Aorta (tissue), 5 donors: ENCODE data around the gene AP1S2. TPM values are rescaled to one million over a fixed set of nuclear protein-coding genes. Genes with fewer than 3 reads are reported as not detected.

Source experiments
- ATAC-seq: fragments of 200-7000 bp; cut with Tn5 transposase; one replicate; pipeline ENCODE4 v1.9.1; 2022; ENCODE audit warnings: moderate library complexity; ENCODE audit not compliant: low FRiP score
- DNase-seq, 2 donors: peaks; one replicate each; pipeline ENCODE4 v3.0.0-alpha.2; 2020
- H3K27ac ChIP-seq, 2 donors: one replicate each; pipeline ENCODE4 v1.5.1; 2013; ENCODE audit warnings: low read length in 2 of 2, mild to moderate bottlenecking in 2 of 2, moderate library complexity in 2 of 2, control low read depth in 1 of 2, inconsistent platforms in 1 of 2, low read depth in 1 of 2
- H3K27me3 ChIP-seq, 2 donors: one replicate each; pipeline ENCODE4 v1.6.1; 2013; ENCODE audit warnings: control low read depth in 1 of 2, low read length in 1 of 2, mild to moderate bottlenecking in 1 of 2, moderate library complexity in 1 of 2; ENCODE audit not compliant: insufficient read depth in 2 of 2, control insufficient read depth in 1 of 2
- H3K36me3 ChIP-seq, 2 donors: one replicate each; pipeline ENCODE4 v1.6.1; 2013; ENCODE audit warnings: control low read depth in 1 of 2, low read length in 1 of 2, mild to moderate bottlenecking in 1 of 2; ENCODE audit not compliant: insufficient read depth in 2 of 2, control insufficient read depth in 1 of 2
- H3K4me1 ChIP-seq, 2 donors: one replicate each; pipeline ENCODE4 v1.6.1; 2013; ENCODE audit warnings: low read length in 2 of 2, control low read depth in 1 of 2, mild to moderate bottlenecking in 1 of 2, moderate library complexity in 1 of 2; ENCODE audit not compliant: insufficient read depth in 2 of 2, control insufficient read depth in 1 of 2
- H3K4me3 ChIP-seq, 2 donors: one replicate each; pipeline ENCODE4 v1.5.1; 2013; ENCODE audit warnings: low read length in 2 of 2, control low read depth in 1 of 2, mild to moderate bottlenecking in 1 of 2
- H3K9me3 ChIP-seq: one replicate; pipeline ENCODE4 v1.6.1; 2013; ENCODE audit warnings: mild to moderate bottlenecking, low read length; ENCODE audit not compliant: control insufficient read depth
- WGBS, 2 donors: extraction: QIAGEN DNeasy Blood & Tissue Kit; methylation state at CpG; one replicate each; pipeline ENCODE4 v1.1.7; 2013; 5-methylcytosine and 5-hydroxymethylcytosine counted together
- intact Hi-C, 2 donors: fragments of 100-400 bp; cut with DNase I; formaldehyde crosslinking; loops; one replicate each; pipeline versions ENCODE4 v1.14.2 to v1.15.0; 2022
- long read RNA-seq, 2 donors: library from polyadenylated mRNA; unstranded; transcript quantifications; one replicate each; pipeline ENCODE4 v2.0.0, GENCODE V29; 2020 to 2021
- polyA plus RNA-seq, 2 donors: library from polyadenylated mRNA; stranded (reverse); fragments of 200-250 nt; gene quantifications; one replicate each; pipeline ENCODE4 v1.2.3, GENCODE V29; 2013
- total RNA-seq, 2 donors: library from RNA; stranded (reverse); fragmentation: NEBNext Ultra II Directional; extraction: Animal tissue kit (Norgen Biotek cat#: 25700); gene quantifications; one replicate each; pipeline ENCODE4 v1.2.1, GENCODE V29; 2021
- donor health status: healthy with polysubstance abuse.
- donor health status: Bipolar disorder and iron deficiency.
- donor health status: DM: no; HTN: no; CAD: no.
- donor health status: DM: no; HTN: no; CAD: no.
- donor health status: DM: yes; HTN: yes; CAD: no.

The AP1S2 gene
- total RNA-seq: 10 to 100 TPM; 49.1 to 55.9 TPM
- 10 to 100 TPM; 31.6 to 60.0 TPM for polyA plus RNA-seq
- long read RNA-seq, donor 1, transcript AP1S2-201 (5 exons, 2,237 nt): major isoform, 187 of 213 reads
- long read RNA-seq, donor 1, partial matches to known transcripts: 14 of 213 reads
- long read RNA-seq, donor 1, other reads (novel, unspliced or antisense): 12 of 213 reads
- long read RNA-seq, donor 2, transcript AP1S2-201 (5 exons, 2,237 nt): major isoform, 31 of 39 reads
- long read RNA-seq, donor 2, partial matches to known transcripts: 3 of 39 reads
- long read RNA-seq, donor 2, other reads (novel, unspliced or antisense): 5 of 39 reads

DNA sequence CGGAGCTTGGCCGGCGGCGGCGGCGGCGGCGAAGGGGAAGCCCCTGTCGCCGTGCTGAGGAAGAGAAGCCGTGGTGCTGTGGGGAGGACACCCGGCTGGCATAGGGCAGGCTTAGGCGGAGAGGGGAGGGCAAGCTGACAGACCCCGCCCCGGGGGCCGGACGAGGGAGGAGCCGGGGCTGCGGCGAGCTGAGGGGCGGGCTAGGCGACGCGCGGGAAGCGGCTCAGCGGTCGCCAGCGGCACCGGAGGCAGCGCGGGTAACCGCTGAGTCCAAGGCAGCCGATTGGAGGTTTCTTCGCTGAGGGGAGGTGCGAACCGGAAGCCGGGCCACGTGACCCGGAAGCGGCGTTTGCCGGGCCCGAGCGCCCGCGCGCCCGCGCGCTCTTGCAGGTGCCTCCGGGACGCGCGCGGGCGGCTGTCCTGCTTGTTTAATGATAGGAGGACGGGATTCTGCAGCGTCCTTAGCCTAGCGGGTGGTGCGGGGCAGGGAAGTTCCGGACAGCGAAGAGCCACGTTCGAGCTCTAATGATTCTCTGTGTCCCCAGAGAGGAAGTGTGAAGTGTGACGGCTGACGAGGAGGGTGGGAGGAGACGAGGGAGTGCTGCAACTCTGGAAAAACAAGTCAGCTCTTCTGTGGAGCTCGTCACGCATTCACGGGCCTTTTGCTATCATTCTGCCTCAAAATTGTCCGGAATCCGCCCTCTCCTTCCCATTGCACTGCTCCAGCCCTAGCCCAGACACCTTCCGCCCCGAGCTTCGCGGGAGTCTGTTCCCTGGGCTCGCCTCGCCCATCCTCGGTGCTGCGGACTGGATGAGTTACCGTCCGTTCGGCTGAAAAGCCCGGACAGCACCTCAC, at the start of gene AP1S2:
Gene AP1S2, minus strand, starts transcription at position 102 of the 856 bp plus-strand sequence. CDS start 2,289 bp downstream, outside the sequence.
- ATAC-seq (peak; percentile 97), DNase-seq (peak; percentile 98)
- Histone ChIP-seq H3K27ac (peak within 1 kb of the TSS; percentile 7 to 96), H3K9me3 (no peaks in the 10 kb centered on the region), H3K4me3 (peak within 1 kb of the TSS; percentile 62 to 98), H3K4me1 (no peaks in the 10 kb centered on the region), H3K36me3 (no peaks in the 10 kb centered on the region), H3K27me3 (no peaks in the 10 kb centered on the region)
- 0% methylated on average over 74 to 85 of the region's 85 CpGs for WGBS, 2 donors
- intact Hi-C loops: loop anchor here (2.0 to 10.0 kb wide), 3 partner anchors 63 to 180 kb away; partner anchors contain the start of gene ZRSR2 (in 1 of the 2)

GRCh38 chrX:15903186-15903681, 48.6 kb upstream of the AP1S2 start:
- Histone ChIP-seq H3K36me3 (no peaks in the 10 kb centered on the region), H3K4me1 (no peaks in the 10 kb centered on the region), H3K27me3 (no peaks in the 10 kb centered on the region), H3K4me3 (no peak overlapping the region), H3K27ac (no peak overlapping the region), H3K9me3 (no peaks in the 10 kb centered on the region)
- 77 to 80% methylated on average over 5 of the region's 5 CpGs for WGBS, 2 donors
- intact Hi-C loops: no loop called here
- ATAC-seq: no peak
- DNase-seq: no peak

- no peak for DNase-seq
- H3K27me3 ChIP-seq: no peaks in the 10 kb centered on the region
- H3K4me3 ChIP-seq: no peak overlapping the region
- WGBS, 2 donors: 78 to 79% methylated on average over 4 of the region's 4 CpGs
- H3K36me3 ChIP-seq: no peaks in the 10 kb centered on the region
- no peak for ATAC-seq
- H3K9me3 ChIP-seq: no peaks in the 10 kb centered on the region
- no peak overlapping the region for H3K27ac ChIP-seq
- intact Hi-C loops: no loop called here
- H3K4me1 ChIP-seq: no peaks in the 10 kb centered on the region
Observed at GRCh38 chrX:15895334-15895733, 40.7 kb upstream of the AP1S2 start.

GRCh38 chrX:15894724-15895123, 40.1 kb upstream of the AP1S2 start:
- WGBS, 2 donors: 59 to 60% methylated on average over 3 of the region's 3 CpGs
- Histone ChIP-seq H3K36me3 (no peaks in the 10 kb centered on the region), H3K4me1 (no peaks in the 10 kb centered on the region), H3K9me3 (no peaks in the 10 kb centered on the region), H3K27me3 (no peaks in the 10 kb centered on the region), H3K27ac (no peak overlapping the region), H3K4me3 (no peak overlapping the region)
- intact Hi-C loops: no loop called here
- DNase-seq (no peak), ATAC-seq (no peak)

- Histone ChIP-seq H3K4me3 (no peak overlapping the region), H3K27ac (no peak overlapping the region), H3K4me1 (no peaks in the 10 kb centered on the region), H3K27me3 (no peaks in the 10 kb centered on the region), H3K36me3 (no peaks in the 10 kb centered on the region), H3K9me3 (no peaks in the 10 kb centered on the region)
- no peak for DNase-seq
- no peak for ATAC-seq
- 94 to 96% methylated on average over 2 of the region's 2 CpGs for WGBS, 2 donors
- intact Hi-C loops: no loop called here
Observed at GRCh38 chrX:15890463-15890862, 35.9 kb upstream of the AP1S2 start.

GRCh38 chrX:15888062-15888461, 33.4 kb upstream of the AP1S2 start:
- intact Hi-C loops: no loop called here
- Histone ChIP-seq H3K4me1 (no peaks in the 10 kb centered on the region), H3K27me3 (no peaks in the 10 kb centered on the region), H3K36me3 (no peaks in the 10 kb centered on the region), H3K4me3 (no peak overlapping the region), H3K9me3 (no peaks in the 10 kb centered on the region), H3K27ac (no peak overlapping the region)
- 52 to 62% methylated on average over 5 of the region's 5 CpGs for WGBS, 2 donors
- DNase-seq (no peak), ATAC-seq (no peak)

GRCh38 chrX:15883540-15883863, 28.9 kb upstream of the AP1S2 start:
- no peaks in the 10 kb centered on the region for H3K27me3 ChIP-seq
- H3K9me3 ChIP-seq: no peaks in the 10 kb centered on the region
- H3K4me1 ChIP-seq: no peaks in the 10 kb centered on the region
- DNase-seq: no peak
- no peaks in the 10 kb centered on the region for H3K36me3 ChIP-seq
- no peak overlapping the region for H3K4me3 ChIP-seq
- no peak for ATAC-seq
- H3K27ac ChIP-seq: no peak overlapping the region
- 95 to 100% methylated on average over 3 of the region's 3 CpGs for WGBS, 2 donors
- intact Hi-C loops: no loop called here

DNA sequence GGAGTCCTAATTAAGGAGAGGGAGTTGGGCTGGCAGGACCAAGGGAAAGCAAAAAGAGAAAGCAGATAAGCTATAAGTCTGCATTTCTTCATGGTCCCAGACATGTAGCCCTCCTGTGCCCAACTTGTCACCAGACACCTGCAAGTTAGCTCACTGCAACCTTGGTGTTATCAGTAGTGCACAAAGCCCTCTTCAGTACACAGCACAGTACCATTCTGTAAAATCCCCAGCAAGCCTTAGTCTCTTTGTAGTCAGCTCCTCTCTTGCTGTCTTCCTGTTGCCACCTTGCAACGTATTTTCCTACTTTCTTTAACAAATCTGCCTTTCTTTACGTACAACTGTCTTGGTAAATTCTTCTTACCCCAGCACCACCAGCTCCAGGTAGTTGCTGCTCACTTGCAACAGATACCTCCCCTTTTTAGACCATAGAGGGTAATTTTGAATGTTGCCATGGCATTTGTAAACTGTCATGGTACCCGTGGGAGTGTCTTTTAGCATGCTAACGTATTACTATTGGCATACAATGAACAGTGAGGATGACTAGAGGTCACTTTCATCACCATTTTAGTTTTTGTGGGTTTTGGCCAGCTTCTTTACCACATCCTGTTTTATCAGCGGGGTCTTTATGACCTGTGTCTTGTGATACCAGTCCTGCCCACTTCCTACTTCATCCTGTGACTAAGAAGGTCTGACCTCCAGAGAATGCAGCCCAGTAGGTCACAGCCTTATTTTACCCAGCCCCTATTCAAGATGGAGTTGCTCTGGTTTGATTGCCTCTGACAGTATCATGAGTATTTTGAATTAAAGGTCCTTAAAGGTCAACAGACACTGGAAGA, 28.3 kb upstream of the AP1S2 start:
- ATAC-seq: no peak
- H3K4me1 ChIP-seq: no peaks in the 10 kb centered on the region
- no peak overlapping the region for H3K4me3 ChIP-seq
- H3K27ac ChIP-seq: no peak overlapping the region
- WGBS, 2 donors: 56 to 65% methylated on average over 5 of the region's 5 CpGs
- no peak for DNase-seq
- no peaks in the 10 kb centered on the region for H3K9me3 ChIP-seq
- intact Hi-C loops: no loop called here
- H3K27me3 ChIP-seq: no peaks in the 10 kb centered on the region
- H3K36me3 ChIP-seq: no peaks in the 10 kb centered on the region
